Sigmoid colon (tissue), 7 donors: ENCODE measurements around the gene RHOT1. TPM values are rescaled to one million over a fixed set of nuclear protein-coding genes. Genes with fewer than 3 reads are reported as not detected.

Experiments used
- DNase-seq: peaks from one replicate; pipeline ENCODE4 v3.0.0-alpha.2; 2019
- H3K27ac ChIP-seq, 4 donors: fragments of 200-600 bp; sonication (generic); one replicate each; pipeline ENCODE4 v1.5.1; 2016 to 2019; ENCODE audit warnings: mild to moderate bottlenecking in 1 of 4
- H3K27me3 ChIP-seq, 3 donors: fragments of 200-600 bp; sonication (generic); one replicate each; pipeline ENCODE4 v1.5.1; 2019; ENCODE audit warnings: mild to moderate bottlenecking in 1 of 3
- H3K36me3 ChIP-seq, 4 donors: fragments of 200-600 bp; sonication (generic); one replicate each; pipeline ENCODE4 v1.5.1; 2016 to 2019
- H3K4me1 ChIP-seq, 4 donors: fragments of 200-600 bp; sonication (generic); one replicate each; pipeline ENCODE4 v1.5.1; 2017 to 2019
- H3K4me3 ChIP-seq, 4 donors: fragments of 200-600 bp; sonication (generic); one replicate each; pipeline ENCODE4 v1.5.1; 2017 to 2019; ENCODE audit warnings: mild to moderate bottlenecking in 2 of 4, moderate library complexity in 1 of 4
- H3K9me3 ChIP-seq, 4 donors: fragments of 200-600 bp in 3 of 4; sonication (generic) in 3 of 4; one replicate each; pipeline versions ENCODE4 v1.5.1 to v1.6.1; 2013 to 2019
- CTCF ChIP-seq, 4 experiments: fragments of 450-650 bp in 3 of 4; fragments of 200-600 bp in 1 of 4; IDR thresholded peaks; one replicate each; pipeline ENCODE4 v1.5.1; 2016 to 2019; ENCODE audit warnings: antibody characterized with exemption in 4 of 4, mild to moderate bottlenecking in 3 of 4, moderate library complexity in 2 of 4
- EP300 ChIP-seq, 4 donors: sonication (generic); formaldehyde crosslinking; IDR thresholded peaks; one replicate each; pipeline ENCODE4 v1.6.1; 2017; ENCODE audit warnings: antibody characterized with exemption in 4 of 4
- POLR2A ChIP-seq, 2 donors: fragments of 450-650 bp; IDR thresholded peaks; one replicate each; pipeline ENCODE4 v1.6.1; 2016; ENCODE audit warnings: antibody characterized with exemption in 2 of 2, mild to moderate bottlenecking in 2 of 2, moderate library complexity in 2 of 2
- POLR2AphosphoS5 ChIP-seq, 4 donors: sonication (generic); formaldehyde crosslinking; IDR thresholded peaks; one replicate each; pipeline ENCODE4 v1.6.1; 2017; ENCODE audit warnings: antibody characterized with exemption in 4 of 4
- WGBS, 2 donors: extraction: QIAGEN DNeasy Blood & Tissue Kit; methylation state at CpG; one replicate each; pipeline ENCODE4 v1.1.7; 2013; 5-methylcytosine and 5-hydroxymethylcytosine counted together
- intact Hi-C: fragments of 100-400 bp; cut with DNase I; formaldehyde crosslinking; loops from one replicate; pipeline ENCODE4 v1.15.1; 2023
- polyA plus RNA-seq, 3 donors: library from polyadenylated mRNA; stranded (reverse); fragments of 200-250 nt; gene quantifications; one replicate each; pipeline ENCODE4 v1.2.3, GENCODE V29; 2013
- total RNA-seq, 4 donors: library from RNA; depleted of rRNA; stranded (reverse); fragments of >200 nt; gene quantifications; one replicate each; pipeline ENCODE4 v1.1.0, GENCODE V29; 2016
- donor health status: healthy with polysubstance abuse.
- donor health status: Bipolar disorder and iron deficiency.
- donor health status: healthy.

Gene RHOT1
- total and polyA plus RNA-seq, 7 donors = 17.0 to 71.5 (median 48.9) TPM

GRCh38 chr17:32215696-32216095, 73.4 kb downstream of the RHOT1 start:
- TF ChIP-seq POLR2AphosphoS5 (IDR thresholded peaks at IDR 0.05) (no peak), EP300 (IDR thresholded peaks at IDR 0.05) (no peak), POLR2A (IDR thresholded peaks at IDR 0.05) (no peak)
- intact Hi-C loops = no loop called here
- Histone ChIP-seq H3K36me3 (peaks cover 0 to 33% (median 2%) of the 10 kb centered on the region in 4 donors), H3K27me3 (no peaks in the 10 kb centered on the region), H3K4me3 (no peak overlapping the region), H3K27ac (no peak overlapping the region), H3K9me3 (no peaks in the 10 kb centered on the region), H3K4me1 (no peaks in the 10 kb centered on the region)
- DNase-seq = no peak
- WGBS, 2 donors = 93 to 94% methylated on average over 3 of the region's 3 CpGs

- WGBS, 2 donors = 81 to 84% methylated on average over 3 of the region's 3 CpGs
- intact Hi-C loops = no loop called here
- Histone ChIP-seq H3K27ac (no peak overlapping the region), H3K36me3 (peaks cover 0 to 37% (median 0%) of the 10 kb centered on the region in 4 donors), H3K4me3 (no peak overlapping the region), H3K9me3 (no peaks in the 10 kb centered on the region), H3K27me3 (no peaks in the 10 kb centered on the region), H3K4me1 (no peaks in the 10 kb centered on the region)
- TF ChIP-seq POLR2AphosphoS5 (IDR thresholded peaks at IDR 0.05) = no peak
- no peak for TF ChIP-seq POLR2A (IDR thresholded peaks at IDR 0.05)
- TF ChIP-seq CTCF (IDR thresholded peaks at IDR 0.05) = no peak
- no peak for TF ChIP-seq EP300 (IDR thresholded peaks at IDR 0.05)
- no peak for DNase-seq
Observed at GRCh38 chr17:32222621-32223020, 80.3 kb downstream of the RHOT1 start.

- WGBS, 2 donors = 86 to 92% methylated on average over 3 of the region's 3 CpGs
- H3K36me3 ChIP-seq = peaks cover 0 to 37% (median 0%) of the 10 kb centered on the region in 4 donors
Observed at GRCh38 chr17:32223703-32224102, 81.4 kb downstream of the RHOT1 start.

DNA sequence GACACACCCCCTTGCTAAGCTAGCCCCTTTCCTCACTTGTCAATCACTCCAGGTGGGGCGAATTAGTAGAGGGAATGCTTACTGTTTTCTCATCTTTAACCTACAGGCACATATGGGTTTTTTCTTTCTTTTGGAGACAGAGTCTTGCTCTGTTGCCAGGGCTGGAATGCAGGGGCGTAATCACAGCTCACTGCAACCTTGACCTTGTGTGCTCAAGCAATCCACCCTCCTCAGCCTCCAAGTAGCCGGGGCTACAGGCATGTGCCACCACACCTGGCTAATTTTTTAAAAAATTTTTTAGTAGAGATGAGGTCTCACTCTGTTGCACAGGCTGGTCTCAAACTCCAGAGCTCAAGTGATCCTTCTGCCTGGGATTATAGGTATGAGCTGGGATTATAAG, 84.6 kb downstream of the RHOT1 start:
- Histone ChIP-seq H3K4me3 (no peak overlapping the region), H3K36me3 (peaks cover 0 to 28% (median 0%) of the 10 kb centered on the region in 4 donors), H3K4me1 (no peaks in the 10 kb centered on the region), H3K27me3 (no peaks in the 10 kb centered on the region), H3K27ac (no peak overlapping the region), H3K9me3 (no peaks in the 10 kb centered on the region)
- TF ChIP-seq EP300 (IDR thresholded peaks at IDR 0.05) = no peak
- no peak for TF ChIP-seq POLR2AphosphoS5 (IDR thresholded peaks at IDR 0.05)
- no peak for TF ChIP-seq CTCF (IDR thresholded peaks at IDR 0.05)
- TF ChIP-seq POLR2A (IDR thresholded peaks at IDR 0.05) = no peak
- no peak for DNase-seq
- 88 to 90% methylated on average over 3 of the region's 3 CpGs for WGBS, 2 donors
- intact Hi-C loops = no loop called here

More at GRCh38 chr17:32223703-32224102, 81.4 kb downstream of the RHOT1 start:
- DNase-seq = no peak
- H3K4me1 ChIP-seq = no peaks in the 10 kb centered on the region
- H3K9me3 ChIP-seq = no peaks in the 10 kb centered on the region
- no peak overlapping the region for H3K4me3 ChIP-seq
- intact Hi-C loops = no loop called here
- TF ChIP-seq POLR2A (IDR thresholded peaks at IDR 0.05) (no peak), POLR2AphosphoS5 (IDR thresholded peaks at IDR 0.05) (no peak), CTCF (IDR thresholded peaks at IDR 0.05) (no peak), EP300 (IDR thresholded peaks at IDR 0.05) (no peak)
- H3K27ac ChIP-seq = no peak overlapping the region
- no peaks in the 10 kb centered on the region for H3K27me3 ChIP-seq

GRCh38 chr17:32227910-32228309, 85.6 kb downstream of the RHOT1 start:
- TF ChIP-seq EP300 (IDR thresholded peaks at IDR 0.05) (no peak), POLR2A (IDR thresholded peaks at IDR 0.05) (no peak), CTCF (IDR thresholded peaks at IDR 0.05) (no peak), POLR2AphosphoS5 (IDR thresholded peaks at IDR 0.05) (no peak)
- DNase-seq = no peak
- Histone ChIP-seq H3K4me3 (no peak overlapping the region), H3K36me3 (peaks cover 0 to 23% (median 0%) of the 10 kb centered on the region in 4 donors), H3K9me3 (no peaks in the 10 kb centered on the region), H3K27ac (no peak overlapping the region), H3K27me3 (no peaks in the 10 kb centered on the region), H3K4me1 (no peaks in the 10 kb centered on the region)
- intact Hi-C loops = no loop called here
- WGBS, 2 donors = 84 to 92% methylated on average over 9 of the region's 9 CpGs
